HepG2 (cell line): ENCODE measurements around the gene DNAJC5. TPM values are rescaled to one million over a fixed set of nuclear protein-coding genes. Genes with fewer than 3 reads are reported as not detected.

Source experiments
- AKAP8 ChIP-seq: sonication (generic); formaldehyde crosslinking; IDR thresholded peaks from 2 replicates; pipeline ENCODE4 v1.5.1; 2020; ENCODE audit warnings: mild to moderate bottlenecking, missing genetic modification reagents
- FOSL1 ChIP-seq: sonication (generic); formaldehyde crosslinking; IDR thresholded peaks from 2 replicates; pipeline ENCODE4 v1.9.0; 2021; ENCODE audit warnings: missing genetic modification reagents, borderline replicate concordance
- FOXJ3 ChIP-seq: sonication (generic); formaldehyde crosslinking; IDR thresholded peaks from 2 replicates; pipeline ENCODE4 v1.4.0; 2020; ENCODE audit warnings: missing genetic modification reagents, mild to moderate bottlenecking, borderline replicate concordance
- GTF2F1 ChIP-seq: fragments of 150-350 bp; IDR thresholded peaks from 2 replicates; pipeline ENCODE4 v1.6.1; 2014; ENCODE audit warnings: low read length
- IKZF4 ChIP-seq: sonication (generic); formaldehyde crosslinking; IDR thresholded peaks from 2 replicates; pipeline ENCODE4 v1.5.1; 2020; ENCODE audit warnings: borderline replicate concordance, mild to moderate bottlenecking, low read depth, missing genetic modification reagents; ENCODE audit errors: not compliant biosample characterization
- MAZ ChIP-seq, 2 experiments: sonication (generic) in 1 of 2; formaldehyde crosslinking in 1 of 2; IDR thresholded peaks; 2 replicates each; pipeline versions ENCODE4 v1.5.0 to v1.6.1; 2012 to 2020; ENCODE audit warnings: low read depth in 2 of 2, mild to moderate bottlenecking in 2 of 2, borderline replicate concordance in 1 of 2, improper control_type of control experiment in 1 of 2, low read length in 1 of 2, missing genetic modification reagents in 1 of 2, moderate library complexity in 1 of 2
- NCOR1 ChIP-seq: fragments of 200-600 bp; sonication (generic); IDR thresholded peaks from 2 replicates; pipeline ENCODE4 v1.7.0; 2017; ENCODE audit warnings: antibody characterized with exemption, low read length, borderline replicate concordance
- NFIC ChIP-seq: IDR thresholded peaks from 2 replicates; pipeline ENCODE4 v1.6.1; 2012; ENCODE audit warnings: mild to moderate bottlenecking, low read length, inconsistent platforms
- ZBTB1 ChIP-seq: sonication (generic); formaldehyde crosslinking; IDR thresholded peaks from 2 replicates; pipeline ENCODE4 v1.4.0; 2020; ENCODE audit warnings: missing genetic modification reagents, borderline replicate concordance
- ZNF205 ChIP-seq: IDR thresholded peaks from 2 replicates; pipeline ENCODE4 v1.6.1; 2018; ENCODE audit warnings: missing biosample characterization, missing genetic modification reagents
- ZNF282 ChIP-seq: fragments of 450-650 bp; IDR thresholded peaks from 2 replicates; pipeline ENCODE4 v1.6.1; 2018; ENCODE audit not compliant: partially characterized antibody
- ZNF615 ChIP-seq: sonication (generic); formaldehyde crosslinking; IDR thresholded peaks from 2 replicates; pipeline ENCODE4 v1.5.0; 2020; ENCODE audit warnings: mild to moderate bottlenecking, missing genetic modification reagents, borderline replicate concordance
- ZNF850 ChIP-seq: sonication (generic); formaldehyde crosslinking; conservative IDR thresholded peaks from 2 replicates; pipeline ENCODE4 v1.9.0; 2021; ENCODE audit warnings: mild to moderate bottlenecking, missing genetic modification reagents
- polyA plus RNA-seq, 8 experiments: library from polyadenylated mRNA; depleted of rRNA in 3 of 8; stranded (reverse) in 7 of 8; unstranded in 1 of 8; fragments of >200 nt; fragmentation: Illumina TruSeq in 4 of 8; extraction: Trizol in 4 of 8; gene quantifications; 2 replicates each; pipeline versions ENCODE4 v1.2.1 to v1.2.3, GENCODE V29; 2011 to 2016; ENCODE audit warnings: low read depth in 4 of 8, missing spikeins in 1 of 8, mixed read lengths in 1 of 8; ENCODE audit not compliant: insufficient read depth in 1 of 8
- total RNA-seq, 5 experiments: library from RNA; depleted of rRNA; stranded (reverse); fragments of >200 nt; fragmentation: Illumina TruSeq; extraction: Trizol; gene quantifications; 2 replicates each; pipeline ENCODE4 v1.2.3, GENCODE V29; 2016; ENCODE audit warnings: low read depth in 1 of 5
- TF ChIP-seq, protein P1 (sequence below): sonication (generic); formaldehyde crosslinking; IDR thresholded peaks from 2 replicates; pipeline ENCODE4 v1.8.1; 2023; ENCODE audit warnings: mild to moderate bottlenecking, missing genetic modification reagents
- TF ChIP-seq, protein P2 (sequence below): sonication (generic); formaldehyde crosslinking; IDR thresholded peaks from 2 replicates; pipeline ENCODE4 v1.4.0; 2020; ENCODE audit warnings: missing genetic modification reagents, mild to moderate bottlenecking, borderline replicate concordance
- TF ChIP-seq, protein P3 (sequence below): sonication (generic); formaldehyde crosslinking; IDR thresholded peaks from 2 replicates; pipeline ENCODE4 v1.8.0; 2022; ENCODE audit warnings: mild to moderate bottlenecking, missing genetic modification reagents, moderate library complexity
- TF ChIP-seq, protein P4 (sequence below): sonication (generic); formaldehyde crosslinking; IDR thresholded peaks from 2 replicates; pipeline ENCODE4 v1.5.0; 2020; ENCODE audit warnings: mild to moderate bottlenecking, missing genetic modification reagents, borderline replicate concordance
- TF ChIP-seq, protein P5 (sequence below): sonication (generic); formaldehyde crosslinking; IDR thresholded peaks from 2 replicates; pipeline ENCODE4 v1.4.0; 2020; ENCODE audit warnings: mild to moderate bottlenecking, missing genetic modification reagents

DNAJC5 gene
- total and polyA plus RNA-seq, 2 of the 13 experiments (the other 11 are each of a cell fraction or from before 2014, with no cell fraction given) = 42.8 to 64.5 TPM

DNA sequence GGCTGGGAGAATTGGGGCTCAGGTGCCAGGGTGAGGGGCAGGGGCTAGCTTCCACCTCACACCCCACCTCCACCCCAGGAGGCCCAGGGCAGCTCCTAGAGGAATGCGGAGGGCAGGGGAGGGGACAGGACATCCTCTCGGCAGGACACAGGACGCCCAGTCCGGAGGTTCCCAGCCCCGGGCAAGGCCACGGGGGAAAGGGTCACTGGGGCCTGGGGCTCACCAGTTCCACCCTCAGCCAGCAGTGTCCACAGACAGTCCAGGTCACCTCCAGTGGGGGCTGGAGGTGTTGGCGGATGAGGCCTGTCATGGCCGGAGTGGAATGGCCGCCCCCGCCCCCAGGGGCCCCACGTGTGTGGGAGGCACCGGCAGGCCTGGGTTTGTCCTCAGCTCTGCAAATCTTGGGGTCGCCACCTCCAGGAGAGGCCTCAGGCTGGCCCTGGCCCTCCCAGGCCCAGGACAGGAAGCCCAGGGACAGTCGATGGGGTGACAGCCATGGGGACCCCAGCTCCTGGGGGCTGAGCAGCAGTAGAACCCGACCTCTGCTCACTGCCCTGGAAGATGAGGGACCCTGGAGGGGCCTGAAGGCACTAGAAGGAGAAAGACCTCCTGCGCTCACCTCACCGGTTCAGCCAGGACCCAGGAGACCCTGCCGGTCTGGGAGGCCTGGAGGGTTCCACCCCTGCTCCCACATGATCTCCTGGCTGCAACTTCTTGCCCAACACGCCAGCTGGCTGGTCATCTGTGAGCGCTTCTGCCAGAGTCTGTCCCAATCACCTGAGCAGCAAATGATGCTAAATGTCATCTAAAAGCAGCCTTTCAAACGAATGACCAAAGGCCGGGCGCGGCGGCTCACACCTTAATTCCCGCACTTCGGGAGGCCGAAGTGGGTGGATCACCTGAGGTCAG, 46.7 kb upstream of the DNAJC5 start (continued):
- TF ChIP-seq FOSL1 (CRISPR knock-in tag) (no peak), GTF2F1 (no peak), AKAP8 (CRISPR knock-in tag) (peak; percentile 68), ZNF282 (no peak), ZNF205 (CRISPR knock-in tag) (peak; percentile 54; the same call in 1 of the 2 replicates), FOXJ3 (CRISPR knock-in tag) (no peak), ZNF615 (CRISPR knock-in tag) (no peak), ZNF850 (CRISPR knock-in tag) (no peak), ZBTB1 (CRISPR knock-in tag) (no peak), IKZF4 (no peak), MAZ (IDR thresholded peaks at IDR 0.05; ENCODE audit: borderline replicate concordance, low read depth, low read length) (no peak), MAZ (CRISPR knock-in tag; IDR thresholded peaks at IDR 0.05; ENCODE audit: low read depth) (no peak), NFIC (no peak), NCOR1 (no peak)
- TF ChIP-seq, protein P1, sequence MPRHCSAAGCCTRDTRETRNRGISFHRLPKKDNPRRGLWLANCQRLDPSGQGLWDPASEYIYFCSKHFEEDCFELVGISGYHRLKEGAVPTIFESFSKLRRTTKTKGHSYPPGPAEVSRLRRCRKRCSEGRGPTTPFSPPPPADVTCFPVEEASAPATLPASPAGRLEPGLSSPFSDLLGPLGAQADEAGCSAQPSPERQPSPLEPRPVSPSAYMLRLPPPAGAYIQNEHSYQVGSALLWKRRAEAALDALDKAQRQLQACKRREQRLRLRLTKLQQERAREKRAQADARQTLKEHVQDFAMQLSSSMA (CRISPR knock-in tag) = 0 out of 2 replicates have a peak, but pooled peaks have one; percentile 47
- TF ChIP-seq, protein P2, sequence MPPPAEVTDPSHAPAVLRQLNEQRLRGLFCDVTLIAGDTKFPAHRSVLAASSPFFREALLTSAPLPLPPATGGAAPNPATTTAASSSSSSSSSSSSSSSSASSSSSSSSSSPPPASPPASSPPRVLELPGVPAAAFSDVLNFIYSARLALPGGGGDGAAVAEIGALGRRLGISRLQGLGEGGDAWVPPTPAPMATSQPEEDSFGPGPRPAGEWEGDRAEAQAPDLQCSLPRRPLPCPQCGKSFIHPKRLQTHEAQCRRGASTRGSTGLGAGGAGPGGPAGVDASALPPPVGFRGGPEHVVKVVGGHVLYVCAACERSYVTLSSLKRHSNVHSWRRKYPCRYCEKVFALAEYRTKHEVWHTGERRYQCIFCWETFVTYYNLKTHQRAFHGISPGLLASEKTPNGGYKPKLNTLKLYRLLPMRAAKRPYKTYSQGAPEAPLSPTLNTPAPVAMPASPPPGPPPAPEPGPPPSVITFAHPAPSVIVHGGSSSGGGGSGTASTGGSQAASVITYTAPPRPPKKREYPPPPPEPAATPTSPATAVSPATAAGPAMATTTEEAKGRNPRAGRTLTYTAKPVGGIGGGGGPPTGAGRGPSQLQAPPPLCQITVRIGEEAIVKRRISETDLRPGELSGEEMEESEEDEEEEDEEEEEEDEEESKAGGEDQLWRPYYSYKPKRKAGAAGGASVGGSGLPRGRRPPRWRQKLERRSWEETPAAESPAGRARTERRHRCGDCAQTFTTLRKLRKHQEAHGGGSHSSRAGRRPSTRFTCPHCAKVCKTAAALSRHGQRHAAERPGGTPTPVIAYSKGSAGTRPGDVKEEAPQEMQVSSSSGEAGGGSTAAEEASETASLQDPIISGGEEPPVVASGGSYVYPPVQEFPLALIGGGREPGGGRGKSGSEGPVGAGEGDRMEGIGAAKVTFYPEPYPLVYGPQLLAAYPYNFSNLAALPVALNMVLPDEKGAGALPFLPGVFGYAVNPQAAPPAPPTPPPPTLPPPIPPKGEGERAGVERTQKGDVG (CRISPR knock-in tag) = no peak
- TF ChIP-seq, protein P3, sequence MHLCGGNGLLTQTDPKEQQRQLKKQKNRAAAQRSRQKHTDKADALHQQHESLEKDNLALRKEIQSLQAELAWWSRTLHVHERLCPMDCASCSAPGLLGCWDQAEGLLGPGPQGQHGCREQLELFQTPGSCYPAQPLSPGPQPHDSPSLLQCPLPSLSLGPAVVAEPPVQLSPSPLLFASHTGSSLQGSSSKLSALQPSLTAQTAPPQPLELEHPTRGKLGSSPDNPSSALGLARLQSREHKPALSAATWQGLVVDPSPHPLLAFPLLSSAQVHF (CRISPR knock-in tag) = no peak
- TF ChIP-seq, protein P4, sequence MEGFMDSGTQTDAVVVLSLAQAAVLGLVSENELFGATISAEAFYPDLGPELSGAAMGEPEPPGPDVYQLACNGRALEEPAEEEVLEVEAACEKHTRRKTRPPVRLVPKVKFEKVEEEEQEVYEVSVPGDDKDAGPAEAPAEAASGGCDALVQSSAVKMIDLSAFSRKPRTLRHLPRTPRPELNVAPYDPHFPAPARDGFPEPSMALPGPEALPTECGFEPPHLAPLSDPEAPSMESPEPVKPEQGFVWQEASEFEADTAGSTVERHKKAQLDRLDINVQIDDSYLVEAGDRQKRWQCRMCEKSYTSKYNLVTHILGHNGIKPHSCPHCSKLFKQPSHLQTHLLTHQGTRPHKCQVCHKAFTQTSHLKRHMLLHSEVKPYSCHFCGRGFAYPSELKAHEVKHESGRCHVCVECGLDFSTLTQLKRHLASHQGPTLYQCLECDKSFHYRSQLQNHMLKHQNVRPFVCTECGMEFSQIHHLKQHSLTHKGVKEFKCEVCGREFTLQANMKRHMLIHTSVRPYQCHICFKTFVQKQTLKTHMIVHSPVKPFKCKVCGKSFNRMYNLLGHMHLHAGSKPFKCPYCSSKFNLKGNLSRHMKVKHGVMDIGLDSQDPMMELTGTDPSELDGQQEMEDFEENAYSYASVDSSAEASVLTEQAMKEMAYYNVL (CRISPR knock-in tag) = peak; percentile 82
- TF ChIP-seq, protein P5, sequence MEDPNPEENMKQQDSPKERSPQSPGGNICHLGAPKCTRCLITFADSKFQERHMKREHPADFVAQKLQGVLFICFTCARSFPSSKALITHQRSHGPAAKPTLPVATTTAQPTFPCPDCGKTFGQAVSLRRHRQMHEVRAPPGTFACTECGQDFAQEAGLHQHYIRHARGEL = no peak
